ENCODE results near the gene RNF114. TPM values are rescaled to one million over a fixed set of nuclear protein-coding genes. Genes with fewer than 3 reads are reported as not detected.
"Not testable (repeated sequence)": the region's sequence is repeated elsewhere in the genome, so short reads cannot be mapped to it uniquely, and the experiment has no call there.

RNF114 gene
- total and polyA plus RNA-seq, 7 donors: 59.5 to 151 (median 121) TPM

- no peak overlapping the region for H3K27ac ChIP-seq
- TF ChIP-seq POLR2AphosphoS5 (IDR thresholded peaks at IDR 0.05) (no peak), EP300 (IDR thresholded peaks at IDR 0.05) (no peak)
- H3K9me3 ChIP-seq: no peaks in the 10 kb centered on the region
- H3K4me3 ChIP-seq: no peak overlapping the region
- no peaks in the 10 kb centered on the region for H3K4me1 ChIP-seq
- intact Hi-C loops (cut with DNase I): no loop called here
- no peaks in the 10 kb centered on the region for H3K27me3 ChIP-seq
- WGBS, 2 donors: 27 to 57% methylated on average over 5 of the region's 5 CpGs
- DNase-seq: no peak
- H3K36me3 ChIP-seq: peaks cover 0 to 8% (median 0%) of the 10 kb centered on the region in 4 donors
Observed at GRCh38 chr20:49969946-49970345, 33.7 kb downstream of the RNF114 start.

GRCh38 chr20:49970498-49970897 is 34.3 kb downstream of the RNF114 start:
- intact Hi-C loops (cut with DNase I): no loop called here
- Histone ChIP-seq H3K27ac (no peak overlapping the region), H3K27me3 (no peaks in the 10 kb centered on the region), H3K4me3 (no peak overlapping the region), H3K36me3 (peaks cover 0 to 2% (median 0%) of the 10 kb centered on the region in 4 donors), H3K4me1 (no peaks in the 10 kb centered on the region), H3K9me3 (no peaks in the 10 kb centered on the region)
- WGBS, 2 donors: 80 to 87% methylated on average over 8 of the region's 8 CpGs
- no peak for TF ChIP-seq POLR2AphosphoS5 (IDR thresholded peaks at IDR 0.05)
- DNase-seq: no peak

GRCh38 chr20:49973981-49974380 is 37.8 kb downstream of the RNF114 start:
- Histone ChIP-seq H3K4me1 (peaks cover 2 to 3% (median 3%) of the 10 kb centered on the region in 4 donors), H3K9me3 (no peaks in the 10 kb centered on the region), H3K36me3 (no peaks in the 10 kb centered on the region), H3K27ac (no peak overlapping the region), H3K4me3 (no peak overlapping the region), H3K27me3 (no peaks in the 10 kb centered on the region)
- WGBS, 2 donors: 85 to 89% methylated on average over 4 of the region's 4 CpGs
- intact Hi-C loops (cut with DNase I): no loop called here
- TF ChIP-seq POLR2A (IDR thresholded peaks at IDR 0.05): no peak
- TF ChIP-seq EP300 (IDR thresholded peaks at IDR 0.05): no peak
- no peak for TF ChIP-seq CTCF (IDR thresholded peaks at IDR 0.05)
- no peak for TF ChIP-seq POLR2AphosphoS5 (IDR thresholded peaks at IDR 0.05)
- no peak for DNase-seq

GRCh38 chr20:49976542-49976941 is 40.3 kb downstream of the RNF114 start:
- no peak for TF ChIP-seq CTCF (IDR thresholded peaks at IDR 0.05)
- Histone ChIP-seq H3K27ac (no peak overlapping the region), H3K4me1 (peaks cover 3 to 9% (median 7%) of the 10 kb centered on the region in 4 donors), H3K9me3 (no peaks in the 10 kb centered on the region), H3K27me3 (no peaks in the 10 kb centered on the region), H3K36me3 (no peaks in the 10 kb centered on the region), H3K4me3 (no peak overlapping the region)
- WGBS, 2 donors: 12 to 65% methylated on average over 2 of the region's 2 CpGs
- DNase-seq: no peak
- intact Hi-C loops (cut with DNase I): no loop called here

GRCh38 chr20:49977740-49978139 is 41.5 kb downstream of the RNF114 start:
- DNase-seq; H3K9me3 ChIP-seq; H3K27ac ChIP-seq; H3K27me3 ChIP-seq; intact Hi-C loops (cut with DNase I); H3K4me3 ChIP-seq; H3K36me3 ChIP-seq: not testable (repeated sequence)
- 91 to 93% methylated on average over 2 of the region's 2 CpGs for WGBS, 2 donors
- H3K4me1 ChIP-seq: peaks cover 3 to 17% (median 13%) of the 10 kb centered on the region in 4 donors

- no peak for DNase-seq
- Histone ChIP-seq H3K36me3 (no peaks in the 10 kb centered on the region), H3K4me3 (no peak overlapping the region), H3K4me1 (peaks cover 3 to 27% (median 22%) of the 10 kb centered on the region in 4 donors), H3K27ac (no peak overlapping the region), H3K9me3 (no peaks in the 10 kb centered on the region), H3K27me3 (no peaks in the 10 kb centered on the region)
- intact Hi-C loops (cut with DNase I): loop anchor here (1.0 kb wide), 1 partner anchor 93 kb away; no protein-coding TSS in a partner anchor
- WGBS, 2 donors: 81 to 82% methylated on average over 3 of the region's 3 CpGs
- TF ChIP-seq POLR2A (IDR thresholded peaks at IDR 0.05): no peak
- TF ChIP-seq CTCF (IDR thresholded peaks at IDR 0.05): no peak
- TF ChIP-seq POLR2AphosphoS5 (IDR thresholded peaks at IDR 0.05): no peak
- no peak for TF ChIP-seq EP300 (IDR thresholded peaks at IDR 0.05)
Observed at GRCh38 chr20:49978685-49979029, 42.5 kb downstream of the RNF114 start.
